SU-DHL-6 (cell line): ENCODE measurements around the gene PITPNM2.

ENCODE experiments used
- H2AFZ ChIP-seq: fragments of 200-600 bp; sonication (generic); 2 replicates; pipeline ENCODE4 v1.6.1; 2014; ENCODE audit warnings: low read depth, mild to moderate bottlenecking, moderate library complexity, mixed read lengths, antibody characterized with exemption, low read length; ENCODE audit not compliant: severe bottlenecking
- H3F3A ChIP-seq: fragments of 200-600 bp; shearing (Covaris generic); 2 replicates; pipeline ENCODE4 v1.6.0; 2016; ENCODE audit warnings: antibody characterized with exemption, mild to moderate bottlenecking; ENCODE audit not compliant: insufficient read depth
- H3K27ac ChIP-seq: fragments of 200-600 bp; sonication (generic); 2 replicates; pipeline ENCODE4 v1.5.1; 2016; ENCODE audit warnings: low read depth, mild to moderate bottlenecking, low read length, moderate library complexity, mixed read lengths
- H3K27me3 ChIP-seq: fragments of 200-600 bp; sonication (generic), shearing (Covaris generic); 2 replicates; pipeline ENCODE4 v1.6.0; 2014; ENCODE audit warnings: mild to moderate bottlenecking, low read length
- H3K36me3 ChIP-seq: fragments of 200-600 bp; sonication (generic); 2 replicates; pipeline ENCODE4 v1.6.1; 2014; ENCODE audit warnings: mild to moderate bottlenecking, low read length, mixed read lengths
- H3K4me2 ChIP-seq: fragments of 300-600, 200-600 bp; shearing (Covaris generic), sonication (generic); 2 replicates; pipeline ENCODE4 v1.6.0; 2014; ENCODE audit warnings: low read length, low read depth, mild to moderate bottlenecking; ENCODE audit not compliant: poor library complexity, severe bottlenecking
- H3K4me3 ChIP-seq: fragments of 200-600 bp; sonication (generic); 2 replicates; pipeline ENCODE4 v1.5.1; 2014; ENCODE audit warnings: antibody characterized with exemption, low read length, mild to moderate bottlenecking, mixed read lengths; ENCODE audit not compliant: insufficient read depth, poor library complexity, severe bottlenecking
- H3K79me2 ChIP-seq: fragments of 200-600 bp; sonication (generic); 2 replicates; pipeline ENCODE4 v1.6.1; 2014; ENCODE audit warnings: mild to moderate bottlenecking, low read length, moderate library complexity; ENCODE audit not compliant: insufficient read depth
- H3K9ac ChIP-seq: fragments of 200-600 bp; sonication (generic); 2 replicates; pipeline ENCODE4 v1.7.0; 2014; ENCODE audit warnings: mild to moderate bottlenecking, low read length
- H3K9me2 ChIP-seq: fragments of 200-600 bp; sonication (generic); replicated peaks from 2 replicates; pipeline ENCODE4 v1.6.1; 2014; ENCODE audit warnings: low read length; ENCODE audit not compliant: insufficient read depth
- H3K9me3 ChIP-seq: fragments of 200-600 bp; sonication (generic); 2 replicates; pipeline ENCODE4 v1.6.1; 2014; ENCODE audit warnings: low read length, mixed read lengths; ENCODE audit not compliant: insufficient read depth
- H4K20me1 ChIP-seq: fragments of 200-600 bp; sonication (generic); 2 replicates; pipeline ENCODE4 v1.6.1; 2014; ENCODE audit warnings: low read depth, mild to moderate bottlenecking, antibody characterized with exemption, low read length, moderate library complexity, mixed read lengths
- EZH2phosphoT487 ChIP-seq: fragments of 200-600 bp; sonication (generic), shearing (Covaris generic); conservative IDR thresholded peaks from 2 replicates; pipeline ENCODE4 v1.6.1; 2018; ENCODE audit warnings: mild to moderate bottlenecking, antibody characterized with exemption, low read length, moderate library complexity, mixed read lengths
- TF ChIP-seq, protein P1 (sequence below): fragments of 200-600 bp; sonication (generic); IDR thresholded peaks from one replicate; pipeline ENCODE4 v1.5.1; 2017; ENCODE audit warnings: antibody characterized with exemption, mild to moderate bottlenecking, low read length, moderate library complexity; ENCODE audit not compliant: insufficient read depth, poor library complexity, severe bottlenecking

PITPNM2 gene

DNA sequence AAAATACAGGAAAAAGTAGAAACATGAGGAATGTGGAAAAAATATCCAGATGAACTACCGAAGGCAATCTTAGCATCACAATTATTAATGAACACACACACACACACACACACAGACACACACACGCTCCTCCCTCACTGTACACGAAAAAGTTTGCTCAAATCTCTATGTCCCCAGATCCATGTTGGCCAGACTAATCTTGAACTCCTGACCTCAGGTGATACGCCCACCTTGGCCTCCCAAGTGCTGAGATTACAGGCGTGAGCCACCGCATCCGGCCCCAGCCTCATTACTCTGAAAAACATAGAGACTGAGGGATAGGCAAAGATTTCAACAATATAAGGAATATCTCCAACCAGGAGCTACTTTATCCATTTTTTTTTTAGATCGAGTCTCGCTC is 17.2 kb downstream of the PITPNM2 start:
- H3K9me2 ChIP-seq, result no peaks in the 10 kb centered on the region
- H3K27me3 ChIP-seq, result no peaks in the 10 kb centered on the region
- no peaks in the 10 kb centered on the region for H3K36me3 ChIP-seq
- no peaks in the 10 kb centered on the region for H3F3A ChIP-seq
- H3K4me2 ChIP-seq, result no peak overlapping the region
- no peak overlapping the region for H3K9ac ChIP-seq
- H3K4me3 ChIP-seq, result no peak overlapping the region
- no peak for TF ChIP-seq EZH2phosphoT487
- TF ChIP-seq, protein P1, sequence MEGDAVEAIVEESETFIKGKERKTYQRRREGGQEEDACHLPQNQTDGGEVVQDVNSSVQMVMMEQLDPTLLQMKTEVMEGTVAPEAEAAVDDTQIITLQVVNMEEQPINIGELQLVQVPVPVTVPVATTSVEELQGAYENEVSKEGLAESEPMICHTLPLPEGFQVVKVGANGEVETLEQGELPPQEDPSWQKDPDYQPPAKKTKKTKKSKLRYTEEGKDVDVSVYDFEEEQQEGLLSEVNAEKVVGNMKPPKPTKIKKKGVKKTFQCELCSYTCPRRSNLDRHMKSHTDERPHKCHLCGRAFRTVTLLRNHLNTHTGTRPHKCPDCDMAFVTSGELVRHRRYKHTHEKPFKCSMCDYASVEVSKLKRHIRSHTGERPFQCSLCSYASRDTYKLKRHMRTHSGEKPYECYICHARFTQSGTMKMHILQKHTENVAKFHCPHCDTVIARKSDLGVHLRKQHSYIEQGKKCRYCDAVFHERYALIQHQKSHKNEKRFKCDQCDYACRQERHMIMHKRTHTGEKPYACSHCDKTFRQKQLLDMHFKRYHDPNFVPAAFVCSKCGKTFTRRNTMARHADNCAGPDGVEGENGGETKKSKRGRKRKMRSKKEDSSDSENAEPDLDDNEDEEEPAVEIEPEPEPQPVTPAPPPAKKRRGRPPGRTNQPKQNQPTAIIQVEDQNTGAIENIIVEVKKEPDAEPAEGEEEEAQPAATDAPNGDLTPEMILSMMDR, result no peak
- H3K9me3 ChIP-seq, result no peaks in the 10 kb centered on the region
- H3K79me2 ChIP-seq, result no peaks in the 10 kb centered on the region
- H4K20me1 ChIP-seq, result no peaks in the 10 kb centered on the region
- H3K27ac ChIP-seq, result no peak overlapping the region
- H2AFZ ChIP-seq, result no peak overlapping the region

DNA sequence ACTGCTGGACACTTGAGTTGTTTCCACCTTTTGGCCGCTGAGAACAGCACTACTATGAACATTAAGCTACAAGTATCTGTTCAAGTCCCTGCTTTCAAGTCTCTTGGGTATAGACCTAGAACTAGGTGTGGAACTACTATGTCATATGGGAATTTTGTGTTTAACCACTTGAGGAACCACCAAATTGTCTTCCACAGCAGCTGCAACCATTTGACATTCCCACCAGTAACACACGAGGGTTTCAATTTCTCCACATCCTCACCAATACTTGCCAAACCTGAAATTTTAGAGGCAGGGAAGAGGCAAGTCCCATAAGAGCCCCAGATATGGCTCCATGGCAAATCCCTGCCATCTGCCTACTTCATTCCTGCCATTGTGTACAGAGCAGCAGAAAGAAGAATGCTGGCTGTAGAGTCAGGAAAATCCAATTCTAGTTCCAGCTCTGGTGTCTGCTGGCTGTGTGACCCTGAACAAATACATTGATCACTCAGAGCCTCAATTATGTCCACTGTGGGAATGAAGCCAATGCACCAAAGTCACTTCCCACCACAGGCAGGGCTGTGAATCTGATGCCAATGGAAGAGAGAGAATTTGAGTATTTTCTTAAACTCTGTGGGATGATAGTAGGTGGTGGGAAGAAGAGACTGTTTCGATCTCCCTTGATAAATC is 17.8 kb downstream of the PITPNM2 start:
- no peak overlapping the region for H3K4me2 ChIP-seq
- TF ChIP-seq, protein P1, result no peak
- no peak for TF ChIP-seq EZH2phosphoT487
- no peak overlapping the region for H2AFZ ChIP-seq
- no peaks in the 10 kb centered on the region for H3K9me2 ChIP-seq
- H3K79me2 ChIP-seq, result no peaks in the 10 kb centered on the region
- no peaks in the 10 kb centered on the region for H3K27me3 ChIP-seq
- H3K4me3 ChIP-seq, result no peak overlapping the region
- H3K36me3 ChIP-seq, result no peaks in the 10 kb centered on the region
- no peaks in the 10 kb centered on the region for H4K20me1 ChIP-seq
- H3F3A ChIP-seq, result no peaks in the 10 kb centered on the region
- H3K27ac ChIP-seq, result no peak overlapping the region
- H3K9me3 ChIP-seq, result no peaks in the 10 kb centered on the region
- no peak overlapping the region for H3K9ac ChIP-seq

DNA sequence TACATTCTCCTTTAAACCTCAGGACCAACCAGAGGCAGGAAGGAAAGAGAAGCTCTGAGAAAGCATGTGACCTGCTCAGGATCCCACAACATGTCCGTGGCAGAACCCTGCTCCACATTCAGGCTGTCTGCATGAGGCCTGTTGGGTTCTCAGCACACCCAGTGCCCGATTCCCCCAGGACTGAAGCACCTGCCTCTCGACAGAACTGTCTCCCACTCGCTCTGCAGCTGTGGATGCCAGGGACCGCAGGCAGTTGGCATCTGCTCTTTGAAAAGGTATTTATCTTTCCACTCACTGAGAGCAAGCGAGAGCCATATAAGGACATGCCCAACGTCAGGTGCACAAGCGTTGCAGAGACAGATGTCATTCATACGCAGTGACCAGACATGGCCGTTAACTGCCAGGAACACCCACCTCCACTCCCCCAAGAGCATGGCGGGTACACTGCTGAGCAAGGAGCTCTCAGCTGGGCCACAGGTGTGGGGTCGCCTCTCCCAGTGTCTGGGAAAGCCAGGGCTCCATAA is 18.9 kb downstream of the PITPNM2 start:
- H3K4me2 ChIP-seq, result peak overlapping the region; percentile 12
- no peaks in the 10 kb centered on the region for H3F3A ChIP-seq
- H4K20me1 ChIP-seq, result no peaks in the 10 kb centered on the region
- no peaks in the 10 kb centered on the region for H3K27me3 ChIP-seq
- no peaks in the 10 kb centered on the region for H3K9me3 ChIP-seq
- no peak overlapping the region for H3K4me3 ChIP-seq
- no peak overlapping the region for H3K9ac ChIP-seq
- no peaks in the 10 kb centered on the region for H3K9me2 ChIP-seq
- TF ChIP-seq EZH2phosphoT487, result no peak
- TF ChIP-seq, protein P1, result no peak
- H2AFZ ChIP-seq, result peak overlapping the region; percentile 52
- no peaks in the 10 kb centered on the region for H3K36me3 ChIP-seq
- peak overlapping the region; percentile 11; the same call in 1 of the 2 replicates for H3K27ac ChIP-seq
- no peaks in the 10 kb centered on the region for H3K79me2 ChIP-seq
